ENCODE results near the gene POLR3K.
"Not testable (repeated sequence)": the region's sequence is repeated elsewhere in the genome, so short reads cannot be mapped to it uniquely, and the experiment has no call there.

- TF ChIP-seq CTCF (IDR thresholded peaks at IDR 0.05); POLR2A (IDR thresholded peaks at IDR 0.05); POLR2AphosphoS5 (IDR thresholded peaks at IDR 0.05; ENCODE audit: insufficient read depth in 1 of 2, low read depth in 1 of 2): not testable (repeated sequence)
Observed at GRCh38 chr16:25926-26348, 27.5 kb downstream of the POLR3K start.

Data from vagina (tissue), 2 donors.